Adipose tissue (tissue), 3 donors: ENCODE measurements around the gene UBQLNL. TPM values are rescaled to one million over a fixed set of nuclear protein-coding genes. Genes with fewer than 3 reads are reported as not detected.

ENCODE experiments used
- polyA plus RNA-seq, 3 donors: library from polyadenylated mRNA; stranded (reverse); fragments of 200-250 nt; gene quantifications; one replicate each; pipeline ENCODE4 v1.2.3, GENCODE V29; 2013
- donor health status: healthy with polysubstance abuse.
- donor health status: Bipolar disorder and iron deficiency.
- donor health status: healthy.

Gene UBQLNL
- polyA plus RNA-seq, 3 donors, result 0.08 to 0.22 (median 0.09) TPM

Other genes starting within 250 kb of the UBQLNL start
- gene HBE1, start 246.8 kb downstream of the UBQLNL start, polyA plus RNA-seq, result under 1 TPM in 2 of 3 donors, not detected in 1; 0.10 to 0.14 TPM
- not detected for gene OR51B4, start 214.8 kb downstream of the UBQLNL start, polyA plus RNA-seq
- not detected for gene OR51B2, start 192.4 kb downstream of the UBQLNL start, polyA plus RNA-seq
- gene OR51B5, start 173.2 kb downstream of the UBQLNL start, polyA plus RNA-seq, result not detected
- not detected for gene OR51B6, start 165.2 kb downstream of the UBQLNL start, polyA plus RNA-seq
- gene OR51M1, start 132.9 kb downstream of the UBQLNL start, polyA plus RNA-seq, result not detected
- not detected for gene OR51Q1, start 94.6 kb downstream of the UBQLNL start, polyA plus RNA-seq
- not detected for gene OR51I1, start 75.2 kb downstream of the UBQLNL start, polyA plus RNA-seq
- gene OR51I2, start 67.4 kb downstream of the UBQLNL start, polyA plus RNA-seq, result not detected
- gene OR52D1, start 28.0 kb downstream of the UBQLNL start, polyA plus RNA-seq, result not detected
- gene UBQLN3, start 6.7 kb downstream of the UBQLNL start, polyA plus RNA-seq, result not detected
- not detected for gene OR52H1, start 31.8 kb upstream of the UBQLNL start, polyA plus RNA-seq
- not detected for gene OR52B6, start 64.2 kb upstream of the UBQLNL start, polyA plus RNA-seq
- gene TRIM6, start 79.9 kb upstream of the UBQLNL start, polyA plus RNA-seq, result 1 to 10 TPM; 1.4 to 2.9 (median 2.4) TPM
- 1 to 10 TPM; 1.8 to 6.7 (median 3.8) TPM for gene TRIM34, start 108.3 kb upstream of the UBQLNL start, polyA plus RNA-seq
- gene TRIM5, start 168.4 kb upstream of the UBQLNL start, polyA plus RNA-seq, result 10 to 100 TPM in 1 of 3 donors, 1 to 10 TPM in 2; 7.7 to 11.2 (median 9.7) TPM
- gene TRIM22, start 173.1 kb upstream of the UBQLNL start, polyA plus RNA-seq, result 10 to 100 TPM in 2 of 3 donors, 1 to 10 TPM in 1; 8.3 to 43.7 (median 22.8) TPM
- not detected for gene OR56B1, start 219.7 kb upstream of the UBQLNL start, polyA plus RNA-seq
- gene OR52N4, start 237.5 kb upstream of the UBQLNL start, polyA plus RNA-seq, result under 1 TPM in 1 of 3 donors, not detected in 2; 0.21 TPM